HEK293T (cell line): ENCODE results near the gene RRAS2.

ENCODE experiments used
- FOXM1 ChIP-seq: fragments of 450-650 bp; IDR thresholded peaks from 2 replicates; pipeline ENCODE4 v1.6.1; 2017; ENCODE audit warnings: mild to moderate bottlenecking, borderline replicate concordance
- HDGF ChIP-seq: fragments of 450-650 bp; IDR thresholded peaks from 2 replicates; pipeline ENCODE4 v1.6.1; 2017; ENCODE audit warnings: antibody characterized with exemption, borderline replicate concordance
- NFRKB ChIP-seq: fragments of 450-650 bp; IDR thresholded peaks from 2 replicates; pipeline ENCODE4 v1.6.1; 2016; ENCODE audit warnings: mild to moderate bottlenecking, moderate library complexity
- SP1 ChIP-seq: fragments of 450-650 bp; IDR thresholded peaks from 2 replicates; pipeline ENCODE4 v1.6.1; 2017
- TARDBP ChIP-seq: fragments of 450-650 bp; IDR thresholded peaks from 2 replicates; pipeline ENCODE4 v1.6.1; 2016

DNA sequence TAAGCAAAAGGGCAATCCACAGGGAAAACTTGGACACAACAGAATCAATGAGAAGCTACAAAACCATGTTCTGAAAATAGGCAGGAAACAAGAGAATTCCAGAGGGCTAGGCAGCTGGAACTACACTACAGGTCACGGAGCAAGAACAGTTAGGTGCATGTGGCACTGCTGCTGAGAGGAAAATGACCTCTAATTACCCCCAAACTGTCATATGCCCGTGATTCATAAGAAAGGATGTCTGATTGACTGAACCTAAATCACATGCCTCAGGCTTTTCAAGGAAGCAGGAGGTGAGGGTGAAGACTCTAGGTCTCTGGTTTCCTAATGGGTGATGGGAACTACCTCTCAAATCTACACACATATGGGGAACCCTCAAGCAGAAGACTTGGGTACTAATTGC is 17.9 kb upstream of the RRAS2 start:
- TF ChIP-seq SP1 (no peak), NFRKB (no peak), TARDBP (no peak), HDGF (no peak), FOXM1 (no peak)
